ENCODE results near the gene PRCD. TPM values are rescaled to one million over a fixed set of nuclear protein-coding genes. Genes with fewer than 3 reads are reported as not detected.
"Not testable (repeated sequence)": the region's sequence is repeated elsewhere in the genome, so short reads cannot be mapped to it uniquely, and the experiment has no call there.

Gene PRCD
- total RNA-seq, 1 donor from 2014 or later = 0.94 TPM

GRCh38 chr17:76504117-76504516 is 35.7 kb upstream of the PRCD start:
- DNase-seq (ENCODE audit: low read depth) = no peak

- no peak for DNase-seq (ENCODE audit: low read depth)
Observed at GRCh38 chr17:76506408-76507345, 33.2 kb upstream of the PRCD start.

DNA sequence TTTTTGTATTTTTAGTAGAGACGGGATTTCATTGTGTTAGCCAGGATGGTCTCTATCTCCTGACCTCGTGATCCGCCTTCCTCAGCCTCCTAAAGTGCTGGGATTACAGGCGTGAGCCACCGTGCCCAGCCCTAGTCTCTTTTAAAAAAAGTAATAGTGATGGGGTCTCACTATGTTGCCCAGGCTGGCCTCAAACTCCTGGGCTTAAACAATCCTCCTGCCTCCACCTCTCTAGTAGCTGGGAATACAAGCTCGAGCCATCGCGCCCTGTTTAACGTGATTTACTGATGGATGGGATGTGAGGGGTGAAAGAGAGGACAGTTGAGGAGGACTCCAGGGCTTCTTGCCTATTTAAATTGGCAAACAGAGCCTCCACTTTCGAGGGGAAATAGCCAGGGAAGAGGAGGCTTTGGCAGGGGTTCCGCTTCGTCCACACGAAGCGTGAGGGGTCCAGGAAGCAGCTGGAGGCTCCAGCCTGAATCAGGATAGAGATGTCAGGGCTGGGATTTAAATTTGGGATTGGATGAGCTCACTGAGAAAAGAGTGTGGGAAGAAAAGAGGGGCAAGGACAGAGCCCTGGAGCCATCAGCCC is 31.3 kb upstream of the PRCD start:
- DNase-seq (ENCODE audit: low read depth) = not testable (repeated sequence)

- no peak for DNase-seq (ENCODE audit: low read depth)
Observed at GRCh38 chr17:76510831-76511244, 29.0 kb upstream of the PRCD start.

DNA sequence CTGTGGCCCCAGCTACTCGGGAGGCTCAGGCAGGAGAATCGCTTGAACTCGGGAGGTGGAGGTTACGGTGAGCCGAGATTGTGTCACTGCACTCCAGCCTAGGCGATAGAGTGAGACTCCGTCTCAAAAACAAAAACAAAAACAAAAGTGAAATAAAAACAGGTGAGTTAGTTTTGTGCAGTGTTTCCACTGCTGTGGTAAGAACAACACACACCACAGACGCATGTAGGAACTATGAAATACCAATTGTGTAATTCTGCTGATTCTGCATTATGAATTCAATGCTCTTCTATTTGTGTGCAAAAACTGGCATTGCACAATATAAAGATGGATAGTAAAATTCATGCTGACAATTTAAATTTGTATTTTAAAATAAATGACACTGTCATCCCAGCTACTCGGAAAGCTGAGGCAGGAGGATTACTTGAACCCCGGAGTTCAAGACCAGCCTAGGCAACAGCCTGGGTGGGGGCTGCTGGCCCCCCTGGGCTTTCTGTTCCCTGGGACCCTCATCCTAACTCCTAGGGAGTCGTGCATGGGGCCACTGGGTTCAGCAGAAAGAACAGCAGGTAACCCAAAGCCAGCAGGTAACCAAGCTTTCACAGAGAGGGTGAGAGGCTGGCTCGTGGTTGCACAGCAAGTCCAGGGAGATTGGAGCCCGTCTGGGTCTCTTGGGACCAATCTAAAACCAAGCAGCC is 28.0 kb upstream of the PRCD start:
- no peak for DNase-seq (ENCODE audit: low read depth)

DNA sequence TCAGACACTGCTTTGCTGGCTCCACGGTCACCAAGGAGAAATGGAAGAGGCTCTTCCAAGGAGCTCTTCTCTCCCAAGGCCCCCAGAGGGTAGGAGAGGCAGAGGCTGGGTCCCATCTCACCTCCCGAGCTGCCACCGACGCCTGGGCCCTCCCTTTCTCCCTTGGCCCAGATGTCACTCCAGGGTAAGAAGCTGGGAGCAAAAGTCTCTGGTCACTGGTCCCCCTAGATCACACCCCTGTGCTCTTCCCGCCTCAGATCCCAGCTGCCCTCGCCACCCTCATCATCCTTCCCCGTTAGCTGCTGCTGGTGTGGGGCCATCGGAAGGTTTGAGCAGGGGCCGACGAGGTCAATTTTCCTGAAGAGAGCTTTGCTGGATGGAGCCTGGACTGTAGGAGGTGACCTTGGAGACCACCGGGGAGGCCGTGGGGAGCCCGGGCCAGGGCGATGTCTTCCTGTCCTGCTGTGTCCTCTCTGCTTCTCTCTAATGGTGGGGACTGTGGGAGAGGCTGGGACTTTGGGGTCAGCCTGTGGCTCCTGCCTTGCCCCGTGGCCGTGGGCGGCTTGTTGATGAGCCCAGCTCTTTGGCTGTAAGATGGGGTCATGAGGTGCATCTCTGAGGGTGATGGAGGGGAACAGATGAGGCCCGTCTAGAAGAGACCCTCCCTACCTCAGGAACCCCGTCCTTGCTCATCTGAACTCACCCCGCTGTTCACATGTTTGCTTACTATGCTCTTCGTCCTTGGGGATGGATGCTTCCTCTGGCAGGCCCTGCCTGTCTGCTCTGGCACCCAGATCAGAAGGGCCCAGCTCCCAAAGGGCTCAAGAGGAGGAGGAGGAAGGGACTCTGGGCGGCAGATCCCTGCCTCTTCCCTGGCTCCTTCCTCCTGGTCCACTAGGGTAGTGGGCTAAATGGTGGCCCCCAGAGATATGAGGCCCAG is 27.2 kb upstream of the PRCD start:
- no peak for DNase-seq (ENCODE audit: low read depth)

DNA sequence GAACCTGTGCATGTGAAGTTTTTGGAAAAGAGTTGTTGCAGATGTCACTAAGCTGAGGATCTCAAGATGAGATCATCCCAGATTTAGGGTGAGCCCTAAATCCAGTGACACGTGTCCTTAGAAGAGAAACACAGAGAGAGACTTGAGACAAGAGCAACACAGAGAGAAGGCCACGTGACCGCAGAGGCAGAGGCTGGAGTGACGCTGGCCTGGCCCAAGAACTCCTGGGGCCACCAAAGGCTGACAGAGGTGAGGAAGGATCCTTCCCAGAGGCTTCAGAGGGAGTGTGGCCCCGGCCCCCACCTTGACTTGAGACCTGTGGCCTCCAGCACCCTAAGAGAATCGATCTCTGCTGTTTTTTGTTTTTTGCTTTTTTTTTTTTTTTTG is 26.5 kb upstream of the PRCD start:
- no peak for DNase-seq (ENCODE audit: low read depth)

DNA sequence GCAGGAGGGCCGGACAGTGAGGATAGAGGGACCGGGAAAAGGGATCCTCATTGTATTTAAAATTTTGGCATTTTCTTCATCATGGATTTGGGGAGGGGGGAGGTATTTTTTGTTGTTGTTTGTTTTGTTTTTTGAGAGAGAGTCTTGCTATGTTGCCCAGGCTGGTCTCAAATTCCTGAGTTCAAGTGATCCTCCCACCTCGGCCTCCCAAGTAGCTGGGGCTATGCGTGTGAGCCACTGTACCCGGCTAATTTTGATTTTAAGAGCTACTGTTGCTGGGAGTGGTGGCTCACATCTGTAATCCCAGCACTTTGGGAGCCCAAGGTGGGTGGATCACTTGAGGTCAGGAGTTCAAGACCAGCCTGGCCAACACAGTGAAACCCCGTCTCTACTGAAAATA is 25.5 kb upstream of the PRCD start:
- DNase-seq (ENCODE audit: low read depth) = not testable (repeated sequence)

GRCh38 chr17:76515274-76515949 is 24.4 kb upstream of the PRCD start:
- peak; percentile 83 for DNase-seq (ENCODE audit: low read depth)

DNA sequence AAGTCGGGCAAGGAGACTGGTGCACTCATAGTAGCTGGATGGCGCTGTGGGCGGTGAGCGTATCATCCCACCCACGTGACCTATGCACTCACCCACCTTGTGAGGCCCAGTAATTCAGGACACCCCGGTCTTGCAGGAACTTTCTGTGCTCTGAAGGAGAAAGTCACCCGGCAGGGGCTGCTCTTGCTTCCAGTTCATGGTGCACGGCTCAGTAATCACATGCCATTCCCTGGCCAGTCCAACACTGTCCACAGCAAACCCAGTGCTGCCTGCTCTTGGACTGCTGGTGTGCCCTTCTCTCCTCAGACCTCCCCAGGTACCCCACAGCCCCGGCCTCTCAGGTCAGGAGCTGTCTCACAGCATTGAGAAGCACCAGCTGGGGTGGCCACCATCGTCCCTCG is 22.2 kb upstream of the PRCD start:
- DNase-seq (ENCODE audit: low read depth) = peak; percentile 69

DNA sequence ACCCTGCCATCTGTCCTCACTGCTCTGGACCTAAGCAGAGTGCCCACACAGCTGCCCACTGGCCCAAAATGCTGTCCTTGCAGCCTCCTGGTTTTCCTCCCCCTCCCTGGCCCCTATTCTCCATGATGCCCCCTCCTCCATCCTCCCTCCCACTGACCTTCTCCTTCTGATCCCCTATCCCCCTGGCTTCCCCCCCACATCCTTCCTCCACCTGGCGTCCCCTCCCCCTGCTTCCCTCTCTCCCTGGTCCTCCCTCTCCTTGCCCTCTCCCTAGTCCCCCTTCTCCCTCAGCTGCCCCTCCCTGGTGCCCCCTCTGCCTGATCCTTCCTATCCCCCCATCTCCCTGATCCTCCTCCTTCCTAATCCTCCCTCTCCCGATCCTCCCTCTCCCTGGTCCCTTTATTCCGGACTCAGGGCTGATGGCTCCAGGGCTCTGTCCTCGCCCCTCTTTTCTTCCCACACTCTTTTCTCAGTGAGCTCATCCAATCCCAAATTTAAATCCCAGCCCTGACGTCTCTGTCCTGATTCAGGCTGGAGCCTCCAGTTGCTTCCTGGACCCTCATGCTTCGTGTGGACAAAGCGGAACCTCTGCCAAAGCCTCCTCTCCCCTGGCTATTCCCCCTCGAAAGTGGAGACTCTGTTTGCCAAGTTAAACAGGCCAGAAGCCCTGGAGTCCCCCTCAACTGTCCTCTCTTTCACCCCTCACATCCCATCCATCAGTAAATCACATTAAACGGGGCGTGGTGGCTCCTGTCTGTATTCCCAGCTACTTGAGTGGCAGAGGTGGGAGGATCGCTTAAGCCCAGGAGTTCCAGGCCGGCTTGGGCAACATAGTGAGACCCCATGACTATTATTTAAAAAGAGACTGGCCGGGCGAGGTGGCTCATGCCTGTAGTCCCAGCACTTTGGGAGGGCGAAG is 20.5 kb upstream of the PRCD start:
- DNase-seq (ENCODE audit: low read depth) = no peak

DNA sequence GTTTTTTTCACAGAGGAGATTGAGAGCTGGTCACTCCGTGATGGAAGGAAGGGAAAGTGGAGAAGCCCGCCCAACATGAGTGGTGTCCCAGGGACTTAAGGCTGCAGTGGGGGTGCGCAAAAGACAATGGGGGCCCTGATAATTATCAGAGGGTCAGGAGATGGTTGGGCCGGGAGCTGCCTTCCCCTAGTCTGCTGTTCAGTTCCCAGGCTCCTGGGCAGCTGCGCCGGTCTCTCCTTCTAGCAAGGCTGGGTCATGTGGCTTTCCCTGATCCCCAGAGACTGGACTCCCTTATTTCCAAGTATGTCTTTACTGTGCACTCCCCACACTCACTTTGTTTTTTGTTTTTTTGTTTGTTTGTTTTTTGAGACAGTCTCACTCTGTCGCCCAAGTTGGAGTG is 18.6 kb upstream of the PRCD start:
- DNase-seq (ENCODE audit: low read depth) = no peak

DNA sequence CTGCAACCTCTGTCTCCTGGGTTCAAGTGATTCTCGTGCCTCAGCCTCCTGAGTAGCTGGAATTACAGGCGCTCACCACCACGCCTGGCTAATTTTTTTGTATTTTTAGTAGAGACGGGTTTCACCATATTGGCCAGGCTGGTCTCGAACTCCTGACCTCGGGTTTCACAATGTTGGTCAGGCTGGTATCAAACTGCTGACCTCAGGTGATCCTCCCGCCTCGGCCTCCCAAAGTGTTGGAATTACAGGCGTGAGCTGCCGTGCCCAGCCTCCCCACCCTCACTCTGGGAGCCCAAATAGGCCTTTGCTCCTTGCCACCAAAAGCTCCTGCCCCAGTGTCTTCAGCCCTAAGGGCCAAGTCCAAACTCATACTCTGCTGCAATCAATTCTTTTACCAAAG is 18.2 kb upstream of the PRCD start:
- not testable (repeated sequence) for DNase-seq (ENCODE audit: low read depth)

DNA sequence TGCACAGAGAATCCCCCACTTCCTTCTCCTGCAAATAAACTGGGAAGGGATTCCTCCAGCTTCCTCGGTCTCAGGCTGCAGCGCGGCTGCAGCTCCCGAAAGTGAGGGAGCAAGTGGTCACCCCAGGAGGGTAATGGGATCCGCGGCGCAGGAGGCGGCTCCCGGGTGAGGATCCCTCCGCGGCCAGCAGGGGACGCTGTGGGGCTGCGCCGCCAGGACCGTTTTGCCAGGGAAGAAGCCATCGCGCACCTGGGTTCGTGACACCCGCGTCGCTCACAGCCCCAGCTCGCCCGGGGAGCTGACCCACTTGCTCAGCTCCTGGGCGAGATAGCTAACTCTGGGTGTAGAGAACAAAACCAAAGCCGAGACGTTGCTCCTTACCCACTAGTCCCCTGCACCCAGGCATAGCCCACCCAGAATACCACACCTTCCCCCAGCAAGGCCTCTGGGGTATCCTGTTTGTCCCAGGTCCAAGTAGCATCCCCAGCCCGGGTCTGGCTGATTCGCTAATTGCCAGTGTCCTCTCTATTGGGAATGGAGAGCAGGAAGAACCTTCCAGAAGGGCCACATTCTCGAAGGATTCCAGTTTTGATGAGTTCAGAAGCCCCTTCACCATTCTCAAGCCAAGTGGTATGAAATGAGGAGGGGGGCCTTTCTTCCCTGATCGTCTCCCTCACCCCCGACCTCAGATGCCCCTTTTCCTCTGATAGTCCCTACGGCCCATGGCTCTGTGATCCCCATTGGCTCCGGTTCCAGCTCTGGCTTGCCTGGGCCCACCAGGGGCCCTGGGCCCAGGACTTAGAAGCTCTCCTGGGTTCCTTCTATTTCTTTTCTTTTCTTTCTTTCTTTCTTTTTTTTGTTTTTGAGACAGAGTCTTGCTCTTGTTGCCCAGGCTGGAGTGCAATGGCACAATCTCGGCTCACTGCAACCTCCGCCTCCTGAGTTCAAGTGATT is 16.5 kb upstream of the PRCD start:
- DNase-seq (ENCODE audit: low read depth) = no peak

DNA sequence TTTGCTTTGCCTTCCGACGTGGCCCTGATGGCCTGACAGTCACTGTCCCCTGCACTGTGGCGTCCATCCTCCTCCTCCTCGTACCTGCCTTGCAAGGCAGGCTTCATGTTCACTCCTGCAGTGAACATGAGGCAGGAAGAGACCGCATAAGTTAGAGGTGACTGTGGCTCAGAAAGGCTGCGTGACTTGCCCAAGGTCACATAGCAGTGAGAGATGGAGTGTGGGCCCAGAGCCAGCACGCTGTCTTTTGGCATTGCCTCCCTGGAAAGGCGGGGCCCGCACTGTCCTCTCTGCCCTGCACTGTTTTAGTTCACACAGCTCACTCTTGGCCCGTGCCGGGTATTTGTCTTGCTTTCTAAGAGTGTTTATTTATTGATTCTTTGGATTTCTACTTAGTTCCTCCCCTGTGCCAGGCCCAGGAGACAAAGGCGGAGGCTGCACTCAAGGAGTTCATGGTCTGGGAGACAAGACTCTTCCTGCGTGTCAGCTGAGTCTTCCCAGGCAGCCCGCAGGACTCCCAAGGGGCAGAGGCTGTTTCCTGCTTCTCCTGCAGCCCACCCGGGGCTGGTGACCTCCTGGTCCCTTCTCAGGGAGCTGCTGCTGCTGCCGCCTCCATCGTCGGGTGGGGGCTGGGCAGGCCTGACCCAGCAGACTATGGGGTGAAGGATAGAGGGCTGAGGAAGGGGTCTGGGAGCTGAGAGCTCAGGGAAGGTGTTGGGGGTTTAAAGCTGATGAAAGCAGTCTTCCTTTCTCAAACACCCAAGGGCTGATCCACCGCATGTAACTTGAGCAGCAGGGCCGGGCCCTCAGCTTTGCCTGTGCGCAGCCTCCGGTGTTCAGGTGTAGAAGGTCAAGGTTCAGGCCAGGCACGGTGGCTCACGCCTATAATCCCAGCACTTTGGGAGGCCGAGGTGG is 15.0 kb upstream of the PRCD start:
- DNase-seq (ENCODE audit: low read depth) = no peak

DNA sequence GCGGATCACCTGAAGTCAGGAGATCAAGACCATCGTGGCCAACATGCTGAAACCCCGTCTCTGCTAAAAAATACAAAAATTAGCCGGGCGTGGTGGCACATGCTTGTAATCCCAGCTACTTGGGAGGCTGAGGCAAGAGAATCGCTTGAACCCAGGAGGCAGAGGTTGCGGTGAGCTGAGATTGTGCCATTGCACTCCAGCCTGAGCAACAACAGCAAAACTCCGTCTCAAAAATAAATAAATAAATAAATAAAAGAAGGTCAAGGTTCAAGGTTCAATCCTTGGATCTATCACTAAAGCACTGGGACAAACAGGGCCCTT is 14.4 kb upstream of the PRCD start:
- DNase-seq (ENCODE audit: low read depth) = not testable (repeated sequence)

DNA sequence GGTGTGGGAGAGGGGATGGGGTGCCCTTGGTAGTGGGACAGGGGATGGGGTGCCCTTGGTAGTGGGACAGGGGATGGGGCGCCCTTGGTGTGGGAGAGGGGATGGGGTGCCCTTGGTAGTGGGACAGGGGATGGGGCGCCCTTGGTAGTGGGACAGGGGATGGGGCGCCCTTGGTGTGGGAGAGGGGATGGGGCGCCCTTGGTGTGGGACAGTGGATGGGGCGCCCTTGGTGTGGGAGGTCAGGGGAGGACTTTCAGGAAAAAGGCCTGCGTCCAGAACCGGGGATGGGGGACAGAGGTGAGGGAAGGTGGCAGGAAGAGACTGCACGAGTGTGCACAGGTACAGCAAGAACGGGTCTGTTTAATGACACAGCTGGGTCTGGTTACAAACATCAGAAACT is 12.8 kb upstream of the PRCD start:
- not testable (repeated sequence) for DNase-seq (ENCODE audit: low read depth)
